Thyroid gland (tissue), 4 donors: ENCODE results near the gene F8A1.
"Not testable (repeated sequence)": the region's sequence is repeated elsewhere in the genome, so short reads cannot be mapped to it uniquely, and the experiment has no call there.

Source experiments
- CTCF ChIP-seq, 6 experiments: fragments of 200-600 bp in 3 of 6; fragments of 450-650 bp in 3 of 6; sonication (generic) in 3 of 6; IDR thresholded peaks; one replicate each; pipeline ENCODE4 v1.5.1; 2016 to 2019; ENCODE audit warnings: antibody characterized with exemption in 6 of 6, mild to moderate bottlenecking in 2 of 6, inconsistent platforms in 1 of 6, moderate library complexity in 1 of 6
- POLR2A ChIP-seq, 2 donors: fragments of 450-650 bp; IDR thresholded peaks; one replicate each; pipeline ENCODE4 v1.6.1; 2017; ENCODE audit warnings: antibody characterized with exemption in 2 of 2, mild to moderate bottlenecking in 2 of 2, moderate library complexity in 1 of 2

GRCh38 chrX:154868522-154868921 is 17.6 kb upstream of the F8A1 start:
- not testable (repeated sequence) for TF ChIP-seq CTCF, POLR2A (IDR thresholded peaks at IDR 0.05)
